CD4-positive, alpha-beta T cell treated with Interleukin-6 at 100 ng/mL for 8 hours (primary cell): ENCODE data around the gene SMAD3.

Experiments
- DNase-seq: peaks from one replicate; pipeline ENCODE4 v3.0.0-alpha.2; 2020; ENCODE audit warnings: mixed read lengths, low spot score

Gene SMAD3

DNA sequence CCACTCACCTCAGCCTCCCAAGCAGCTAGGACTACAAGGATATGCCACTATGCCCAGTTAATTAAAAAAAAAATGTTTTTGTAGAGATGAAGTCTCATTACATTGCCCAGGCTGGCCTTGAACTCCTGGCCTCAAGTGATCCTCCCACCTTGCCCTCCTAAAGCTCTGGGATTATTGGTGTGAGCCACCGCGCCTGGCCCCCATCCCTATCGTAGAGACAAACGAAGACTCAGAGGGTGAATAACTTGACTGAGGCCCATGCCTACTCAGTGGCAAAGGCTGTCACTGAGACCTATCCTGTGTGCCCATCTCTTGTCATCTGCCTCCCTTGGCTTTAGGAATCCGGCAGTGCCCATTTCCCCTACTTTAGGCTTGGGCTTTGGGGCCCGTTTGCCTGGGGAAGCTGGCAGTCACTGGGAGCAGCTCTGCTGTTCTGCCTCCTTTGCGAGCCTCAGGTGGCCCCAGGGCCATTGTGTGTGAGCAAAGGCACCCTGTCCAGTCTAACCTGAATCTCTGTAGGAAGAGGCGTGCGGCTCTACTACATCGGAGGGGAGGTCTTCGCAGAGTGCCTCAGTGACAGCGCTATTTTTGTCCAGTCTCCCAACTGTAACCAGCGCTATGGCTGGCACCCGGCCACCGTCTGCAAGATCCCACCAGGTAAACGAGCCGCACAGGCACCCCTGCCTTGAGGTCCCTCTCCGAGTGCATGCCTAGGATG, 119.0 kb downstream of the SMAD3 start:
- DNase-seq = no peak

DNA sequence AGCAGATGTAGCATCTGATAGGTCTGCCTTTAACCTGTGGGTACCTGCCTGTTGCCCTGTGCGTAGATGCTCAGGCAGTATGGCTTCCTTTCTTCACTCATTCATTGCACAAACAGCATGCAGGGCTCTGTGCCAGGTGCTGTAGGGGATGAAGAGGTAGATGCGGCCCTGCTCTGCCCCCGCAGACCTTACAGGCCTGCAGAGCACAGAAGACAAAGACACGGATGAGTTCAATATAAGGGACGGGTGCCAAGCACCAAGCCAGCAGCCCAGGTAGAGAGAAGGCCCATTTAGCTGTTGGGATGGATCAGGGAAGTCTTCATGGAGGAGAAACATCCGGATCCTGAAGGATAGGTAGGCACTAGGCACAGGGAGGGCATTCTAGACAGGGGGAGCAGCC, 119.6 kb downstream of the SMAD3 start:
- DNase-seq = no peak

DNA sequence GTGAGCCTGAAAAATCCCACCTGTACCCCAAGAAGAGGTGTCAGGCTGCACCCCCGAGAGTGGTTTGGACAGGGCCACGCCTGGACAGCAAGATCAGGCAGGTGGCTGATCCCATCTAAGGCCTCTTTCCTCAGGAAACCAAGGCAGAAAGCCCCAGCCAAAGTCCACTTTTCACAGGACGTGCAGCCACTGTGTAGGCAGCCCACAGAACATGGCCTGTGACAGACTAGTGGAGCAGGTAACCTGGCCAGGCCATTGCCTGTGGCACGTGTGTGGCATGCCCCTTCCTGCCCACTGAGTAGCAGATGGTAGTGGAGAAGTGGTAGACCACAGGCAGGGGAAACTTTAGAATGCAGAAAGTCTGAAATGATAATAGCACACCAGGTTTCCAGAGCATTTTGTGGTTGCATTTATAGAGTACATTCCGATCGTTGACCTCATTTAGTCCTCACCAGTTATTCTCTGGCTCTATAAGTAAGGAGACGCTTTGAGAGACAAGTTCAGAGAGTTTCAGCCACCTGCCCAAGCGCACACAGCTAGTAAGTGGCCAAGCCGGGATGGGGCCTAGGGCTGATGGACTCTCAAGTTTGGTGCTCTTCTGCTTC, 120.3 kb downstream of the SMAD3 start:
- DNase-seq = no peak

DNA sequence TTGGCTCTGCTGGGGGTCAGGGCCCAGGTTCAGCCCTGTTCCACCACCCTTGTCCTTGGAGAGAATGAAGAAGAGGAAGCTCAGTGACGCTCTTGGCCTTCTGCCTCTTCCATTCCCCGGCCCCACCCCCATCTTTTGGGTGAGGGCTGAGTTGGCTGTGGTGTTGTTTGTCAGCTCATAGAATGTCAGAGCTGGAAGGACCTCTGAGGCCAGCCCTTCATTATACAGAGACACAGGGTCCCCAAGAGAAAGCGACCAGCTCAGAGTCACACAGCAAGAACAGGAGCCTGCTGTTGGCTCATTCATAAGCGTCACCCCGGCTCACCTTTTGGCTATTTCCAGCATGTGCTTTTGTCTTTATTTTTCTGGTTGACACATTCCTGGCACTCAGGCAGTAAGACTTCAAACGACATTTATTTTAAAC, 120.8 kb downstream of the SMAD3 start:
- DNase-seq = no peak

DNA sequence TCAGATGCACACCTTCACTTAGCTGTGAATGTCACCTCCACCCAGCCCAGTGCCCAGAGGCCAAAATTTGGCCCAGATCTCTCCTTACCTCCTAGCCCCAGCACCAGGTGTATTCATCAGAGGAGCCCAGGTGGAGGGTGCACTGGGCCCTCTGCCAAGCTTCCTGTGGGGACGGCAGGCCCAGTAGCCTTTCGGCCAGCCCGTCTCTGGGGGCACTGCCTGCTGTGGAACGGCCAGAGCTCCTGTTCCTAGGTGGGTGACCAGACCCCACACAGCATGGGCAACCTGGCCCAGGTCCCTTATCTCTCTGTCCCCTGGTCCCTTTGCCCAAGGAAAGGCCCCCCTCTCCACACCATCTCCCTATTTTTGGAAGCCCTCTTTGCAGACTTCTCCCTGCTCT, 121.3 kb downstream of the SMAD3 start:
- no peak for DNase-seq

DNA sequence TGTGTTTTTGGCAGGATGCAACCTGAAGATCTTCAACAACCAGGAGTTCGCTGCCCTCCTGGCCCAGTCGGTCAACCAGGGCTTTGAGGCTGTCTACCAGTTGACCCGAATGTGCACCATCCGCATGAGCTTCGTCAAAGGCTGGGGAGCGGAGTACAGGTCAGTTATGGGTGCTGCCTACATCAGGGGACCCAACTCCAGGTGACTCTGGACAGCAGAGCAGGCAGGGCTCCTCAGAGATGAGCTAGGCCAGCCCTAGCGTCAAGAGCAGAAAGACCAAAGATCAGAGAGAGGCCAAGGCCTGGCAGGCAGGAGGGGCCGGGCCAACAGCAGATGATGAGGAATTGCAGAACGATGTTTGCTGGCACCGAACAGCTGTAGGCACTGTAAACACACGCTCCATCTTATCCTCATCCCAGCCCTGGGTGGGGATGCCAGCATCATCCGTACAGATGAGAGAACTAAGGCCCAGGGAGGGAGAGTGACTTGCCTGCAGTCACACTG, 122.0 kb downstream of the SMAD3 start:
- DNase-seq = no peak

DNA sequence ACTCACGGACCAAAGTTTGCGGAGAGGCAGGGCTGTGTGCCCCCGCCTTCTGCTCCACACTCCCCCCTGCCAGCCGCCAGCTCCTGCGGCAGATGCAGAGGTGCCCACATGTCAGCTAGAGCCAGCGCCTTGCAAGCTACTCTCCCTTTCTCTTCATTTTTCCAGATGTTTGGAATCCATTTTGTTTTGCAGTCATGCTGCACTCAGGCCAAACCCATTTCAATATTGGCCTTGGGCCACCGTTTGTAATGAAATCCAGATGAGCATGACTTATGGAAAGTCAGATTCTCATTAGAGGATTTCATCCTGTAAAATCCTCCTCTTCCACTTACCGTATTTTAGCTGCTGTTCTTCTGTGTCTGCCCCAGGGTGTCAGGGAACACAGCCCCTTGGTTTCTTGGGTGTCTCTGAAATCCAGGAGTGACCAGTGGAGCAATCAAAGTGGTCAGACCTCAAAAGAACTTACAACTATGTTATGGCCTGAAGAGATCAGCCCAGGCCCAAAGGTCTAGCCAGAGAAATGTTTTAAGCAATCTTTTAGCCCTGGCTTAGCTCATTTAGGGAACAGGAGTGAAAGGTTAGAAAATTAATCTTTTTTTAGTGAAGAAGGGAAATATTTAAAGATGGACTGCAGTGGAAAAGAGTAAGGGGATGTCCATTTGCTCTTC, 123.3 kb downstream of the SMAD3 start:
- no peak for DNase-seq

DNA sequence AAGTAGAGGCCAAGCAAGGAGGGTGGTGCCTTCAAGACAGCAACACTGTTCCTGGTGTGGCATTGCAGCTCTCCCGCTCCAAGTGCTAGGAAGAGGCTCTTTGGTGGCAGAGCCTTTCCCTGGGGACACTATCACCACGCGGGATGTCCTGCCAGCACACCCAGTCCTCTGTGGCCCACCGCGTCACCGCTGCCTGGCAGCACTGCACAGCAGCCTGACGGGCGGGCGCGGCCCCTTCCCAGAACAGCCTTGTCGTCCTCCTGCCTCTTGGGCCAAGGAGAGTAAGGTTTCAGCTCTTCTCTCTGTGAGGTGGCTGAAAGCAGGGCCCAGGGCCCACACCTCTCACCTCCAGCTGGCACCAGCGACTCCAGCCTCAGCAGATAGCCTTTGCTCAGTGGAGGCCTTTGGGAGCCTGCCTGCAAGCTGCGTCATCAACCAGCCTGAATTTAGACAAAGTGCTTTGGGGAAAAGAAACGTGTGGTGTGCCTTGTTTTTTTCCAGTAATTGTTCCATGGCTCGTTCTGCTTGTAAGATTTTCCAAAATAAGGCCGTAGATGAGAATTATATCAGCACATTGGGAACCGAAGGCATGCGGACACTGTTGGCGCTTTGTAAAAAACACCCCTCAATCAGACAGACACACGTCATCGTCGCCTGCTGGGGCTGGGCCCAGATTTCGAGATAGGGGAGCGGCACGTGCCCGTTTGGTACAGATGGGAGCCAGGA, 124.1 kb downstream of the SMAD3 start:
- DNase-seq = no peak

DNA sequence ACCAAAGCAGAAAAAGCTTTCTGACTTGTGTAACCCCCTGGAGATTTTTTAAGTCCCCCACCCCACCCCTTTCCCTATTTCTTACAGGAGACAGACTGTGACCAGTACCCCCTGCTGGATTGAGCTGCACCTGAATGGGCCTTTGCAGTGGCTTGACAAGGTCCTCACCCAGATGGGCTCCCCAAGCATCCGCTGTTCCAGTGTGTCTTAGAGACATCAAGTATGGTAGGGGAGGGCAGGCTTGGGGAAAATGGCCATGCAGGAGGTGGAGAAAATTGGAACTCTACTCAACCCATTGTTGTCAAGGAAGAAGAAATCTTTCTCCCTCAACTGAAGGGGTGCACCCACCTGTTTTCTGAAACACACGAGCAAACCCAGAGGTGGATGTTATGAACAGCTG, 124.9 kb downstream of the SMAD3 start:
- no peak for DNase-seq

DNA sequence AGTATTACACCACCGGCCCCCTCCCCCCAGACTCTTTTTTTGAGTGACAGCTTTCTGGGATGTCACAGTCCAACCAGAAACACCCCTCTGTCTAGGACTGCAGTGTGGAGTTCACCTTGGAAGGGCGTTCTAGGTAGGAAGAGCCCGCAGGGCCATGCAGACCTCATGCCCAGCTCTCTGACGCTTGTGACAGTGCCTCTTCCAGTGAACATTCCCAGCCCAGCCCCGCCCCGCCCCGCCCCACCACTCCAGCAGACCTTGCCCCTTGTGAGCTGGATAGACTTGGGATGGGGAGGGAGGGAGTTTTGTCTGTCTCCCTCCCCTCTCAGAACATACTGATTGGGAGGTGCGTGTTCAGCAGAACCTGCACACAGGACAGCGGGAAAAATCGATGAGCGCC, 125.4 kb downstream of the SMAD3 start:
- DNase-seq = no peak

DNA sequence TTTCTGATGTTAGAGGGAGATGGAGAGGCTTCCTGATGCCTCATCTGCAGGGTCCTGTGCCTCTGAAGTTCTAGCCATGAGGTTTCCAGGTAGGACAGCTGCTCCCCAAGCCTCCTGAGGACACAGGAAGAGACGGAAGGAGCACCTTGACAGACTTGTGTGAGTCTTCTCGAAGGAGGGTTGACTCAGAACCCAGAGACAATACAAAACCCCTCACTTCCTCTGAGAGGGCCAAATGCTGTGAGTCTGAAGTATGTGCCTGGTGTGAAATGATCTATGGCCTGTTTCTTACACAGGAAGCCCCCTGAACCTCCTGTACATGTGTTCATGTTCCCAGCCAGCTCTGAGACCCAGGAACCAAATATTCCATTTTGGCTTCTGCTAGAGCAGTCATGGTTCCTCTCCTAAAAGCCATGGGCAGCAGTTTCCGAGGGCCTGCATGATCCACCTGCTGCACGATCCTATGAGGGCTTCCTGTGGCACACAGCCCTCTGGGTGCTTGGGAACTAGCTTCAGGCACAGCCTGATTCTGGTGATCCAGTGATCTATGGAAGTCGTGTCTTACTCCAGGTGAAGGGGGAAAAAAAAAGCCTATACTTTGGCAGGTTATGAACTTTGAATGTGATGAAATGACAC, 126.9 kb downstream of the SMAD3 start:
- DNase-seq = no peak

DNA sequence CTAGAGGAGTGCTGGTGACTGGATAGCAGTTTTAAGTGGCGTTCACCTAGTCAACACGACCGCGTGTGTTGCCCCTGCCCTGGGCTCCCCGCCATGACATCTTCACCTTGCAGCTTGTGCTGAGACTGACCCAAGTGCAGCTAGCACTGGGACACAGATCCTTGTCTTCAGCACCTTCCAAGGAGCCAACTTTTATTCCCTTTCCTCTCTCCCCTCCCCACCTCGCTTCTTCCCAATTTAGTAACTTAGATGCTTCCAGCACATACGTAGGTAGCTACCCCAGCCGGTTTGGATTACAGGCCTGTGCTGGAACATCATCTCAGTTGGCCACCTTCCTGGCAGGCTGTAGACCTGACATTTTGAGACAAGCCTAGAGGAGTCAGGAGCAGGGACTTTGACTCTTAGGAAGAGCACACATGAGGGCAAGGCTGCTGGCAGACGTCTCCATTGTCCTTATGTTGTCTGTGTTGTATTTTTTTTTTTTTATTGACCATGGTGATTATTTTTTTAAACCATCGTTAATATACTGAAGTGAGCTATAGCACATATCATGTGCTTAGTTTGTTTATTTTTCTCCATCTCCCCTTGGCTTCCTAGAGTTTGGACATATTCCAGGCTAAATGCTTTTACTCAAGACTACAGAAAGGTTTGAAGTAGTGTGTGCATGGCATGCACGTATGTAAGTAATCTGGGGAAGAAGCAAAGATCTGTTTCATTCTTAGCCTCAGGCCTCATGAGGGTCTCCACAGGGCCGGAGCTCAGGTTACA, 128.0 kb downstream of the SMAD3 start:
- DNase-seq = no peak

DNA sequence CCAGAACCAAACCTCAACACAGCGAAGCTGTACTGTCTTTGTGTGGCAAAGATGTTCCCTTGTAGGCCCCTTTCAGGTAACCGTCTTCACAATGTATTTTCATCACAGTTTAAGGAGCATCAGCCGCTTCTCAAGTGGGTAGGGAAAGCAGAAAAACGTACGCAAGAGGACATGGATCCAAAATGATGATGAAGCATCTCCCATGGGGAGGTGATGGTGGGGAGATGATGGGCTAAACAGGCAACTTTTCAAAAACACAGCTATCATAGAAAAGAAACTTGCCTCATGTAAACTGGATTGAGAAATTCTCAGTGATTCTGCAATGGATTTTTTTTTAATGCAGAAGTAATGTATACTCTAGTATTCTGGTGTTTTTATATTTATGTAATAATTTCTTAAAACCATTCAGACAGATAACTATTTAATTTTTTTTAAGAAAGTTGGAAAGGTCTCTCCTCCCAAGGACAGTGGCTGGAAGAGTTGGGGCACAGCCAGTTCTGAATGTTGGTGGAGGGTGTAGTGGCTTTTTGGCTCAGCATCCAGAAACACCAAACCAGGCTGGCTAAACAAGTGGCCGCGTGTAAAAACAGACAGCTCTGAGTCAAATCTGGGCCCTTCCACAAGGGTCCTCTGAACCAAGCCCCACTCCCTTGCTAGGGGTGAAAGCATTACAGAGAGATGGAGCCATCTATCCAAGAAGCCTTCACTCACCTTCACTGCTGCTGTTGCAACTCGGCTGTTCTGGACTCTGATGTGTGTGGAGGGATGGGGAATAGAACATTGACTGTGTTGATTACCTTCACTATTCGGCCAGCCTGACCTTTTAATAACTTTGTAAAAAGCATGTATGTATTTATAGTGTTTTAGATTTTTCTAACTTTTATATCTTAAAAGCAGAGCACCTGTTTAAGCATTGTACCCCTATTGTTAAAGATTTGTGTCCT, 129.0 kb downstream of the SMAD3 start:
- DNase-seq = no peak

DNA sequence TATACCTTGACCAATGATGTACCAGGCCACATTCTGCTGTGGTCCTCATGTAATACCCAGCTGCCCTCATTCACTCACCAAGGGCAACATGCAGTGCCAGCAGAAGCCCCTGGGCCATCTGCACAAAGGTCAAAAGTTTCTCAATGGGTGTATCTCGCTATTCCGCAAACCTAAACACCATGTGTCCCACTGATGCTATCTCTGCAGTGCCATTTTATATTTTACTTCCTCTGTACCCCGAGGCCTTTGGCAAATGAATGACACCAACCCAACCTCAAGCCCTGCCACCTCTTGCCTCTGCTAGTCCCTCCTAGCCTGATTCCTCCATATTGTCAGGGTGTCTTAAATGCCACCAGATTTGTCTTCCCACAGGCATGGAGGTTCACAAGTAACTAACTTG, 129.9 kb downstream of the SMAD3 start:
- no peak for DNase-seq

DNA sequence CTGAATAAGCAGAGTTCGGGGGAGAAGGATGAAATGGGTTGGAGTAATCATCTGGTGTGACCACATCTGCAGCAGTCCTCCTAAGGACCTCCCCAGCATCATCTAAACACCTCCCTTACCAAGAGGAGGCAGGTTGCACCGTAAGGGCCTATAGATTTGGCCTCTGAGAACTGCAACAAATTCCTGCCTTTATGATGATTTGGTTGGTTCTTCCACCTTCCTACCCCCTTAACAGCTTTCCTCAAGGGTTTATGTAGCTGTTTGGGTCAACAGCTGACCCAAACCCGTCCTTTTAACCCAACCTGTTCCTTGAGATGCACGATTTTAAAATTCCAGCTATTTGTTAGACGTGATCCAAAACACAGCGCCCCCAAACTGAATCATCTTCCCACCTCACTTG, 130.8 kb downstream of the SMAD3 start:
- DNase-seq = no peak

DNA sequence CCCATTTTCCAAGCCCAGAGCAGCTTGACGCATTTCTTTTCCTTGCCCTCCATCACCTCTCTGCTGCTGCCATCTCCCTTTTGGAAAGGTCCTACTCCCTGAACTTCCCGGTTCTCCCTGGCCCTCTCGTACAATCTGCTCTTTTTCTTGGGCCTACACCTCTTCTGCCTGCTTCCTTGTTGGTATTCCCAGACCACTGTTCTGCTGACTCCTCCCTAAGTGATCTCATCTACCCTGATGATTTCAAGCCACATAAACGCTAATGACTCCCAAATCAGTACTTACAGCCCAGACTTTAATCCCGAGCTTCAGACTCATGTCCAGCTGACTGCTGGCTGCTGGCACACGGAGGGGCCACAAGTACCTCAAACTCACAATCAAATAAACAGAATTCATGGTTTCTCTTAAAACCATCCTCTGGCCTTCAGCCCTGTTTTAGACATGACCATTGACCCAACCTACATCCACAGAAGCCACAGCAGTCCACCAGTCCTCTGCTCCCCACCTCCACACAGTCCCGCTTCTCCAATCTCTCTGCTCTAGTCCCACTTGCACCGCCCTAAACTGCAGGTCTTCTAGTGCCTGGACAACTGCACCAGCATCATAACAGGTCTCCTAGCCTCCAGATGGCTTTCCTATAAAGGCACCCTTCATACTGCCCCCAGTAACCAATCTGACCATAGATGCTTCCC, 131.4 kb downstream of the SMAD3 start:
- DNase-seq = no peak

DNA sequence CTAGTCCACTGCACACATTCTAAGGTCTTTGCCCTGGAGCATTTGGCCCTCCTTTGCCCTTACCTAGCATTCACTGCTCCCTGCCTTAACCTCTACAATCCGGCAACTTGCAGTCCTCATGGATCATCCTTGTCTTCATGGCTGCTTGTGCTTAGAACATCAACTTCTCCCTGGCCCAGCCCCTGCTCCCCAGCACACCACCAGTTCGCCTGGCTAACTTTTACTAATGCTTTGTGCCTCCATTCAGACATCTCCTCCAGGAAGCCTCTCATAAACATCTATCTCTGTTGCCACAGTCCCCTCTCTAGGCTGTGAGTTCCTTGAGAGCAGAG, 131.9 kb downstream of the SMAD3 start:
- no peak for DNase-seq

DNA sequence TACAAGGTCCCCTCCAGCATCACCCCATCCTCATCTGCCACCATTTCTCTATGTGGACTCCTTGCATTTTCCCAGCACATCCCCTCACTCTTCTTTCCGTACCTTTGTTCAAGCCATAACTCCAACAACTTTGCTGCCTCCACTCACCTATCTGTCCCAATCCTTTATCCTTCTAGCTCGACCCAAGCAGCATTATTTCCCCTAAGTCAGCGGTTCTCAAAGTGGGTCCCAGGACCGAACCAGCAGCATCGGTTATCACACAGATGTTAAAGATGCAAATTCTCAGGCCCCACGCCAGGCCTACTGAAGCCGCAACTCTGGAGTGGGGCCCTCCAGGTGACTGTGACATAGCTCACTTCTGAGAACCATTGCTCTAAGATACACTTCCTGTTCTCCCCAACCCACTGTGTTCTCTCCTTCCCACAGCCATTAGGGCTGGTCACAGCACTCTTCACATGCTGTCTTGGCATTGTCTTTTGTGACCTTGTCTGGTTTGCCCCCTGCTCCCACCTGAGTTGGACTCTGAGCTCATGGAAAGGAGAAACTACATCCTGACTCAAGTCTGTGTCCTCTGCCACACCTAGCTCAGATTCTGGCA, 132.9 kb downstream of the SMAD3 start:
- no peak for DNase-seq

DNA sequence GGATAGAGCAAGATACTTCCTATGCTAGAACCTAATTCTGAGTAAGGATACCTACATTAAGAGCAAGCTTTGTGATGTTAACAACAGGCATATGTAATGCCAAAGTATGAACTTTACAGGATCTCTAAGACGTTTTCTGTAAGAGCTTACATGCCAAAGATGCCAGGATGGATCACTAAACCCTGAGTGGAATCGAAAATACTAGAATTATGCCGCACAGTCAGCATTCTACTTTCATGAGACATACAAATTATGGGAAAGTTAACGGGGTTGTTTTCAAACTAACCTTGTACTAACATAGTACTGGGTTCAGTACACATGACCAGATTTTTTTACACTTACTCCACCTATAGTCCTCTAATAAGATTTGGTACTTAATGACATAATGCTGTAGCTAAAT, 134.0 kb downstream of the SMAD3 start:
- no peak for DNase-seq
